GM21529 (cell line): ENCODE data around the gene MYO18B.

Source experiments
- ATAC-seq: cut with Tn5 transposase; IDR thresholded peaks from one replicate; pipeline ENCODE4 v1.9.1; 2021; ENCODE audit not compliant: unreplicated experiment

MYO18B gene

DNA sequence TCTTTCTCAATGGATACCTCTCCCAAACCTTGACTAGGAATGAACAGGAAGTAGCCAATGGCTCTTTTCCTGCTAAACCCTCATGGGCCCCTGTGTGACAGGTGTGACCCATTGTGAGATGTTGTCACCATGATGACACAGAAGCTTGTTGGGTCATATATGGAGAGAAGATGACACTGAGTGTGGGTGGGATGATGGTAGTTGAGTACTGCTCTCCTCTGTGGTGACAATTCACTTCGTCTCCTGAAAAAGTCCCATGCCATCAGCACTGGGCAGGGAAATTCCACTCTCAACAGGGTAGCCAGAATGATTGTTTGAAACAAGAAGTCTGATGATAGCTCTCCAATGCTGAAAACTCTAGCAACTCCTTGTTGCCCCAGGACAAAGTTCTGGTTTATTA lies 333.3 kb downstream of the MYO18B start:
- no peak for ATAC-seq

DNA sequence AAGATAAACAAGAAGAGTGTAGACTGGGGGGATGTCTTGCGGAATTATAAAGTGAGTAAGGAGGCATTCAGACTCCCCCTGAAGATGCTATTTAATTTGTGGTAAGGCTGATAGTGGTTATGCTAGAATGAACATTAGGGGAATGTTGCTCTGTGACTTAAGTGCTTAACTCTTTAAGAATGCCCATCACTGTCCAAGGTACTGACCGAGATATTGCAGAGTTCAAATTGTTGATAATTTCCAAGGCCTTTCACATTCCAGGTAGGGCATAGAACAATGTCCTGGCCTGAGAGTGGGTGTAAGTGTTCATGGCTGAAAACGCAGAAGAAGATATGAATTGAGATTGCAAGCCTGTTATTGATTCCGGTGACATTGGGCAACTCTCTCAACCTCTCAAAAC lies 337.0 kb downstream of the MYO18B start:
- ATAC-seq = no peak
